DND-41 (cell line): ENCODE measurements around the gene TMEM178B.

ENCODE experiments used
- ATAC-seq: fragments of 200-7000 bp; cut with Tn5 transposase; 3 replicates; pipeline ENCODE4 v1.9.1; 2021; ENCODE audit warnings: low read depth; ENCODE audit not compliant: insufficient read depth
- DNase-seq: peaks from one replicate; pipeline ENCODE4 v3.0.0-alpha.2; 2020
- H2AFZ ChIP-seq: 2 replicates; pipeline ENCODE4 v1.6.0; 2012; ENCODE audit warnings: low read depth, low read length
- H3K27ac ChIP-seq: 2 replicates; pipeline ENCODE4 v1.5.1; 2012; ENCODE audit warnings: low read length, inconsistent platforms
- H3K27me3 ChIP-seq: fragments of 200-600 bp; sonication (generic); 2 replicates; pipeline ENCODE4 v1.6.0; 2012; ENCODE audit warnings: low read length, mild to moderate bottlenecking, inconsistent platforms; ENCODE audit not compliant: insufficient read depth, poor library complexity
- H3K36me3 ChIP-seq: 2 replicates; pipeline ENCODE4 v1.5.1; 2012; ENCODE audit warnings: low read length, inconsistent platforms; ENCODE audit not compliant: insufficient read depth
- H3K4me1 ChIP-seq: 2 replicates; pipeline ENCODE4 v1.5.1; 2012; ENCODE audit warnings: mild to moderate bottlenecking, low read length; ENCODE audit not compliant: insufficient read depth
- H3K4me2 ChIP-seq: 2 replicates; pipeline ENCODE4 v1.6.0; 2012; ENCODE audit warnings: mild to moderate bottlenecking, moderate library complexity, low read length, inconsistent platforms; ENCODE audit not compliant: insufficient read depth
- H3K4me3 ChIP-seq, 2 experiments: fragments of 200-600 bp in 1 of 2; shearing (Covaris generic) in 1 of 2; 2 replicates each; pipeline ENCODE4 v1.5.1; 2012 to 2016; ENCODE audit warnings: inconsistent platforms in 2 of 2, low read length in 2 of 2, mild to moderate bottlenecking in 2 of 2, low read depth in 1 of 2, moderate library complexity in 1 of 2
- H3K79me2 ChIP-seq: 2 replicates; pipeline ENCODE4 v1.6.0; 2012; ENCODE audit warnings: low read length, inconsistent platforms; ENCODE audit not compliant: insufficient read depth
- H3K9ac ChIP-seq: 2 replicates; pipeline ENCODE4 v1.6.0; 2012; ENCODE audit warnings: low read depth, mild to moderate bottlenecking, inconsistent platforms, low read length, moderate library complexity
- H3K9me3 ChIP-seq: 2 replicates; pipeline ENCODE4 v1.5.1; 2012; ENCODE audit warnings: low read length, moderate library complexity, mild to moderate bottlenecking, inconsistent platforms; ENCODE audit not compliant: insufficient read depth, severe bottlenecking
- H4K20me1 ChIP-seq: 2 replicates; pipeline ENCODE4 v1.6.0; 2012; ENCODE audit warnings: low read length; ENCODE audit not compliant: insufficient read depth
- EZH2 ChIP-seq: IDR thresholded peaks from 3 replicates; pipeline ENCODE4 v1.6.1; 2012; ENCODE audit warnings: borderline replicate concordance, low read depth, mild to moderate bottlenecking, moderate library complexity, low read length, inconsistent platforms; ENCODE audit not compliant: severe bottlenecking
- TF ChIP-seq, protein P1 (sequence below): IDR thresholded peaks from 2 replicates; pipeline ENCODE4 v1.5.1; 2012; ENCODE audit warnings: borderline replicate concordance, low read length, moderate library complexity, mild to moderate bottlenecking; ENCODE audit not compliant: poor library complexity, severe bottlenecking; ENCODE audit errors: extremely low read depth

TMEM178B gene

DNA sequence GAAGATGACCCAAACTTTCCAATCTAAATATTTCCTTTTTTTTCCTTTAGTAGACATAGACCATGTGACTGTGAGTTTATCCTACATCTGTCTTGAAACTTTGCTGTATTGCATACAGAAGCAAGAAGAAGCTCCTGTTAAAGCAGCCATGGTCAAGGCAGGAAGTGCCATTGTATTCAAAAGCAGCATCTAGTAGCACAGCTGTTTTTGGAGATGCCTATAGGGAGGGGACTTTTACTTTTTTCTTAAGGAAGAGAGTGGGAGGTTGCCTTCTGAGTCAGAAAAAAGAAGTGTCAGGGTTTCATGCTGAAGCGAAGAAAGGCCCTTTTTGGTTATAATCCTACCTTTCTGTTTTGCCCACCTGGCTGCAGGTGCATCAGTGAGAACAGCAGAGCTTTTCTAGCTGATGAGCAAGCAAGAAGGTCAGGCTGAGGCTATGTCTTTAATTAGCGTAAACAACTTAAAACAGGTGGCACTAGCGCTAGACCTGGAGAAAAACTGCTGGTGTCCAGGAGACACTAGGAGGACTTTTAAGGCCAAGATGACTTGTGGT is 243.2 kb downstream of the TMEM178B start:
- H3K36me3 ChIP-seq, result no peaks in the 10 kb centered on the region

DNA sequence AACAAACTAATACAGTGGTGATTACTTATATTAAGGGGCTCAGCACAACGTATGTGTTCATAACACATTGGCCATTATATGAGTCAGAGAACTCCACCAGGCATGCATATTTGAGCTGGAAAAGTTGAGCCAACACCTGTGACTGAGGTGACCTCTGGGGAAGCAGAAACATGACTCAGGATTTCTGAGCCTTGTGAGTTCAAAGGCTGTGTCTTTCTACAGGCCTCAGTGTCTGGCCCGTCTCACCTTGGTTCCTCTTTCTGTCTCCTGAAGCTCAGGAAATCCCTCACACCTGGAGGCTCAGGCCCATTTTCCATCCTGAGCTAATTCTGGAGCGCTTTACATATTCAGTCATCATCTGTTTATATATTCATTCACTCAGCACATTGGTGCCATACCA is 246.4 kb downstream of the TMEM178B start:
- Histone ChIP-seq H3K4me2 (no peak overlapping the region), H3K36me3 (no peaks in the 10 kb centered on the region), H3K4me1 (no peaks in the 10 kb centered on the region), H3K4me3 (no peak overlapping the region), H3K27me3 (no peaks in the 10 kb centered on the region), H2AFZ (no peak overlapping the region), H3K9me3 (no peaks in the 10 kb centered on the region), H3K27ac (no peak overlapping the region), H3K79me2 (no peaks in the 10 kb centered on the region), H3K9ac (no peak overlapping the region), H4K20me1 (no peaks in the 10 kb centered on the region; the same call in 1 of the 2 replicates)
- ATAC-seq (no peak), DNase-seq (no peak)
- TF ChIP-seq, protein P1, sequence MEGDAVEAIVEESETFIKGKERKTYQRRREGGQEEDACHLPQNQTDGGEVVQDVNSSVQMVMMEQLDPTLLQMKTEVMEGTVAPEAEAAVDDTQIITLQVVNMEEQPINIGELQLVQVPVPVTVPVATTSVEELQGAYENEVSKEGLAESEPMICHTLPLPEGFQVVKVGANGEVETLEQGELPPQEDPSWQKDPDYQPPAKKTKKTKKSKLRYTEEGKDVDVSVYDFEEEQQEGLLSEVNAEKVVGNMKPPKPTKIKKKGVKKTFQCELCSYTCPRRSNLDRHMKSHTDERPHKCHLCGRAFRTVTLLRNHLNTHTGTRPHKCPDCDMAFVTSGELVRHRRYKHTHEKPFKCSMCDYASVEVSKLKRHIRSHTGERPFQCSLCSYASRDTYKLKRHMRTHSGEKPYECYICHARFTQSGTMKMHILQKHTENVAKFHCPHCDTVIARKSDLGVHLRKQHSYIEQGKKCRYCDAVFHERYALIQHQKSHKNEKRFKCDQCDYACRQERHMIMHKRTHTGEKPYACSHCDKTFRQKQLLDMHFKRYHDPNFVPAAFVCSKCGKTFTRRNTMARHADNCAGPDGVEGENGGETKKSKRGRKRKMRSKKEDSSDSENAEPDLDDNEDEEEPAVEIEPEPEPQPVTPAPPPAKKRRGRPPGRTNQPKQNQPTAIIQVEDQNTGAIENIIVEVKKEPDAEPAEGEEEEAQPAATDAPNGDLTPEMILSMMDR, result no peak
- TF ChIP-seq EZH2, result no peak

More for the DNA sequence above, 243.2 kb downstream of the TMEM178B start:
- Histone ChIP-seq H3K4me3 (no peak overlapping the region), H3K9me3 (no peaks in the 10 kb centered on the region), H3K4me1 (no peaks in the 10 kb centered on the region), H2AFZ (no peak overlapping the region), H3K9ac (no peak overlapping the region), H3K79me2 (no peaks in the 10 kb centered on the region), H3K4me2 (no peak overlapping the region), H3K27me3 (no peaks in the 10 kb centered on the region), H4K20me1 (no peaks in the 10 kb centered on the region), H3K27ac (no peak overlapping the region)
- DNase-seq (no peak), ATAC-seq (no peak)
- TF ChIP-seq EZH2, result no peak
- TF ChIP-seq, protein P1, result no peak

DNA sequence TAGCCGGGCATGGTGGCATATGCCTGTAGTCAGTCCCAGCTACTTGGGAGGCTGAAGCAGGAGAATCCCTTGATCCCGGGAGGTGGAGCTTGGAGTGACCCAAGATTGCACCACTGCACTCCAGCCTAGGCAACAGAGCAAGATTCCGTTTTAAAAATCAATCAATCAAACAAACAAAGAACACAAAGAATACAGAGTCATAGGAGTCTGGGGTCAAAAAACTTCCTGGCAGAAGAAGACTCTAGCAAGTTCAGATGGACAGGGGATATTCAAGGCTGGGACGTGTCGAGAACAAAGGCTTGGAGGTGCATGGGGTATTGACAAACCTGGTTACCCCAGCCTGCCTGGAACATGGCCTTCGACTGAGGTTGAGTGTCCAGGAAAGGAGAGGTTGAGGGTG is 248.5 kb downstream of the TMEM178B start:
- Histone ChIP-seq H3K4me1 (no peaks in the 10 kb centered on the region), H3K27me3 (no peaks in the 10 kb centered on the region), H3K9ac (no peak overlapping the region), H3K4me3 (no peak overlapping the region), H4K20me1 (no peaks in the 10 kb centered on the region; the same call in 1 of the 2 replicates), H3K9me3 (no peaks in the 10 kb centered on the region), H3K79me2 (no peaks in the 10 kb centered on the region), H3K27ac (no peak overlapping the region), H3K36me3 (no peaks in the 10 kb centered on the region), H3K4me2 (no peak overlapping the region), H2AFZ (no peak overlapping the region)
- TF ChIP-seq, protein P1, result no peak
- no peak for TF ChIP-seq EZH2
- DNase-seq, result no peak
- ATAC-seq, result no peak
